ENCODE results near the gene HCCS.

The HCCS gene

DNA sequence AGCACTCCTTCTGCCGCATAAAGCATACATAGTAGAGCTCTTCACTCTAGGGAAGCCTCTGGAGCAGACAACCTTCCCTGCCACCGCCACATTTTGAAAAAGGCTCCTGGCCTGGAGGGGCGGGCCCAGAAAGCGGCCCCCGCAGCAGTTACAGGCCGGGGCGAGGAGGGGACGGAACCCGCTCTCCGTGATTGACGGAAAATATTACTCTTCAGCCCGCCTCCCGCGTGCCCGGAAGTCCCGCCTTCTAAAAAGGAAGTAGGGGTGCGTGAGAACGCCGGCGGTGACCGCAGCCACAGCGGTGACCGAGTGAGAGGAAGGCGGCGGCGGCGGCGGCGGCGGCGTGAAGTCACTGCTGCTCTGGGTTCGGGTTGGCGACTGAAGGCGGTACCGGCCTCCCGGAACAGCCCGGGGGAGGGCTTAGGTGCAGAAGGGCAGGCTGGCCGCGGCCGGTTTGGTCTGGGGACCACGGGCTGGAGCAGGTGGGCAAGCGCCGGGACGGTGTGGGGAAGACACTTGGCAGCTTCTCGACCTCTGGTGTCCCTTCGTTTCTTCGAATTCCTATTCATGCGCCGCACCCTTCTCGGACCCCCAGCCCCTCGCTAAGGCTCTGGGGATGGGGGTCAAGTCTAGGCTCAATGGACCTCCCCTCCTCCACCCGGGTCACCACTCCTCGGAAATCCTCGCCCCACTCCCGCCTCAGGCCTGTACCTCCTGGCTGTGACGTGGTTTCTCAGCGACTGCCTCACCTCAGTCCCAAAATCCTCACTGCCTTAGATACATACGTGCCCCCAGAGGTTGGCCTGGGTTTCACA is at the start of gene HCCS:
HCCS (plus strand) TSS at position 296 of the 815 bp plus-strand sequence. CDS start 729 bp downstream, outside the sequence.
- Mint-ChIP-seq H3K4me1 (ENCODE audit: low read depth) (peaks cover 26% of the 10 kb centered on the region), H3K36me3 (ENCODE audit: low read depth) (peaks cover 10% of the 10 kb centered on the region), H3K9me3 (no peaks in the 10 kb centered on the region), H3K27ac (peak within 1 kb of the TSS; percentile 95), H3K4me3 (no peak within 1 kb of the TSS), H3K27me3 (no peaks in the 10 kb centered on the region)

DNA sequence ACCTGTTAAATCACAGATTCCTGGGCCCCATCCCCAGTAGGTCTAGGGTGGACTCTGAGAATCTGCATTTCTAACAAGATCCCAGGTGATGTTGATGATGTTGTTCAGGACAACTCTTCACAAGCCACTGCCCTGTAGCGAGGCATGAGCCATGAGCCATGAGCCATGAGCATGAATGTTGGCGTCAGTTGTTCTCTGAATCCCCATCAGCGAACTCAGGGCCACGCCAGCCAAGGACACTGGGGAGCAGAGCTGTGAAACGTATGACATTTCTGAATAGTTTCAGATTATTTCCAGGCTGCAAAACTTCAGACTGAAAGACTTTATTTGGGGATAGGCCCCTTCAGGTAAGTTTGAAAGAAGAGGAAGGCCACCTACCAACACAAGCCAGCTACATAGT is 46.9 kb upstream of the HCCS start:
- Mint-ChIP-seq H3K36me3 (ENCODE audit: low read depth) (no peaks in the 10 kb centered on the region), H3K9me3 (no peaks in the 10 kb centered on the region), H3K27ac (no peak overlapping the region), H3K4me1 (ENCODE audit: low read depth) (no peaks in the 10 kb centered on the region), H3K27me3 (no peaks in the 10 kb centered on the region), H3K4me3 (no peak overlapping the region)

DNA sequence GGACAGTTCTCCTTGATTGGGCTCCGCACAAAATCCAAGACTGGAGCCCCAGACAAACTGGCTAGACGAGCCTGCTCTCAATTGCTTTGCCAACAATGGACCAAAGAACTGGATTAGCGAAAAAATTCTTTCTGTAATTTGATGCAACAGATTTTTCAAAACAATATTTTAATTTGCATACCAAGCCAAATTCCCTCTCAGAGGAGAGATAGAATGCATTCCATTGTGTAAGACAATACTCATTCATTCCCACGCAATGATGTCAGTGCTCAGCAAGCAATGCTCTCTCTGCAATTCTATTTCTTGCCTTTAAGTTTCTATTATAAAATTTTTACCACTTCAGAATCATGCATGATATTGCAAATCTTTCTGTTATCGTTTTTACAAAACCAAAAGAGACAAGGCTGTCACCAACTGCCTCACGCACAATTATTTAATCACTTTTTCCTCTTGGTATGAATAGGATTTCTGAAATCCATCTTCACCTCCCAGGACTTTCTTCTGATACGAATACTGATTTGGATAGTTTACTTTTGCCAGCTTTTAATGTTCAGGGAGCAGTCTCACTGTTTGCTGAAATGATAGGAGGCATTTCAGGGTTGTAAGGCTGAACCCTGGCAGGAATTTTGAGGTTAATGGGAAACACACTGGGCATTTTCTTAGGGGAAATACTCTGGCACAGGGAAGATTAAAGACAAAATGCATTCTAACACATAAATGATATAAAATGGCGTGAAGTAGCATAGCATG is 46.1 kb upstream of the HCCS start:
- no peaks in the 10 kb centered on the region for H3K9me3 Mint-ChIP-seq
- H3K4me1 Mint-ChIP-seq (ENCODE audit: low read depth) = no peaks in the 10 kb centered on the region
- H3K4me3 Mint-ChIP-seq = no peak overlapping the region
- H3K27ac Mint-ChIP-seq = no peak overlapping the region
- H3K27me3 Mint-ChIP-seq = no peaks in the 10 kb centered on the region
- no peaks in the 10 kb centered on the region for H3K36me3 Mint-ChIP-seq (ENCODE audit: low read depth)

DNA sequence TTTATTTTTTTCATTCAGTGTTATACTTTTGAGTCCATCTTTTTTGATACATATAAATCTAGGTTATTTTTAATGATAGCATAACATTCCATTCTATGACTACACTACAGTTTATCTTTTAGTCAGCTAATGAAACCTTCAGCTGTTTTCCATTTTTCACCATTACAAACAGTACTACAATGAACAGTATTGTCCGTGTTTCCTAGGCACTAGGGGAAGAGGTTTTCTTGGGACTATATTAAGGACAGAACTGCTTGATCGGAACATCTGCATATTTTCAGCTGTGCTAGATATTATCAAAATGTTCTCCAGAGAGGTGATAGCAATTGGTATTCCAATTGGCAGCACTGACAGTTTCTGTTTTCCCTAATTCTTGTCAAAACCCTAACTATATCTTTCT is 44.3 kb upstream of the HCCS start:
- no peak overlapping the region for H3K4me3 Mint-ChIP-seq
- no peak overlapping the region for H3K27ac Mint-ChIP-seq
- no peaks in the 10 kb centered on the region for H3K4me1 Mint-ChIP-seq (ENCODE audit: low read depth)
- H3K9me3 Mint-ChIP-seq = no peaks in the 10 kb centered on the region
- no peaks in the 10 kb centered on the region for H3K36me3 Mint-ChIP-seq (ENCODE audit: low read depth)
- H3K27me3 Mint-ChIP-seq = no peaks in the 10 kb centered on the region

DNA sequence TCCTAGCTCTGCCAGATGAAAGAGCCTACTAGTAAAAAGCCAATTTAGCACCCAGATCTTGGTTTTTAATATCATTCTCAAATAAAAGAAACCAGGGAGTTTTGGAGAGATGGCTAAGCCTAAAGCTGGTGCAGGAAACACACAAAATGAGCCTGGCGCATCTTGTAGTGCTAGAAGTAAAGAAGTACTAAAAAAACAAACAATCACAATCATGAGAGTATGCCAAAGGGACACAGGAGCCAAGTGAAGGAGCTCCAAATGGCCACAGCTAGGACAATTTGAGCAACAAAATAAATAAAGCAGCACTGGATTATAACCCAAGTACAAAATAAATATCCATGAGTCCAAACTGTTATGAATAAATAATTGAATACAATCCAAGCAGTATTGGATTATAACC is 37.8 kb upstream of the HCCS start:
- no peaks in the 10 kb centered on the region for H3K27me3 Mint-ChIP-seq

DNA sequence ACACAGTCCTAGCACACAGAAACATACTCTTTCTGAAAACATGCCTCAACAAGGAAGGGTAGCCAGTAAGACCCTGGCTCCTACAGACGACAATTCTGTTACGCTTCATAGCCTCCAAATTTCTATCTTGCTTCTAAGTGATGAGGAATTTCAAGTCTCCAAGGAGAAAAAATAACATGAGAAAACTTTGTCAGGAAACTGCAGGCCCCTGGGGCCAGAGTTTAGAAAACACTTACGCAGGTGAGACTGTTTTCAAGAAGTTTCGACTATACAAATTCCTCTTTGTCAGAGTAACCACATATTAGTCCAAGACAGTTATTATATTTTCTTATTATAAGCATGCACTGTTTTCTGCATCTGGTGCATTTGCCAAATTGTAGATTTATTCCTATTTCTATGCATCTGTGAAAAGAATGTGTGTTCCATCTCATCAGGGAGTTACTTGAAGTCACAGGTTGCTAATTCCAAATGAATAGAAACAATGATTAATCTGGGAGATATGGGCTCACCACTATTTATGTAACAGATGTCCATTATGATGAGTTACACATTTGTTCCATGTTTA is 30.3 kb upstream of the HCCS start:
- Mint-ChIP-seq H3K27ac (no peak overlapping the region), H3K36me3 (ENCODE audit: low read depth) (no peaks in the 10 kb centered on the region), H3K4me1 (ENCODE audit: low read depth) (no peaks in the 10 kb centered on the region), H3K9me3 (no peaks in the 10 kb centered on the region), H3K4me3 (no peak overlapping the region), H3K27me3 (no peaks in the 10 kb centered on the region)

More for the DNA sequence above, 37.8 kb upstream of the HCCS start:
- no peak overlapping the region for H3K4me3 Mint-ChIP-seq
- no peaks in the 10 kb centered on the region for H3K4me1 Mint-ChIP-seq (ENCODE audit: low read depth)
- H3K27ac Mint-ChIP-seq = no peak overlapping the region
- H3K9me3 Mint-ChIP-seq = no peaks in the 10 kb centered on the region
- H3K36me3 Mint-ChIP-seq (ENCODE audit: low read depth) = no peaks in the 10 kb centered on the region

DNA sequence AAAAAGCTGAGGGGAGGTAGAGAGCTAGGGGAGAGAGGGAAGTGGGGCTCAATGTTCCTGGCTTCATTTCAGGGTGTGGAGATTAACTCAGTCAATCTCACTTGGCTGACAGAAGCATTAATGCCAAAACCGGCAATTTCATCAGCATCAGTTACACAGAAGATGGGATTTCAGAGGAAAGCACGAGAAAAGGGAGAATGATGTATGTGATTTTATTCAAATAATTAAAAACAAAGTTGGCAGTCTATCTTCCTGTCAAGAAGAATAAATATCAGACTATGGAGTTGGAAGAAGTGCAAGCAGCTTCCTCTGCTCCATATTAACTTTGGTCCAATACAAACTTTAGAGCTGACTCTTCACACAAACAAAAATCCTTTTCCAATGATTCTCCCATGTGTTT is 29.6 kb upstream of the HCCS start:
- H3K36me3 Mint-ChIP-seq (ENCODE audit: low read depth) = no peaks in the 10 kb centered on the region
- H3K4me3 Mint-ChIP-seq = no peak overlapping the region
- H3K4me1 Mint-ChIP-seq (ENCODE audit: low read depth) = no peaks in the 10 kb centered on the region
- H3K9me3 Mint-ChIP-seq = no peaks in the 10 kb centered on the region
- no peaks in the 10 kb centered on the region for H3K27me3 Mint-ChIP-seq
- no peak overlapping the region for H3K27ac Mint-ChIP-seq

DNA sequence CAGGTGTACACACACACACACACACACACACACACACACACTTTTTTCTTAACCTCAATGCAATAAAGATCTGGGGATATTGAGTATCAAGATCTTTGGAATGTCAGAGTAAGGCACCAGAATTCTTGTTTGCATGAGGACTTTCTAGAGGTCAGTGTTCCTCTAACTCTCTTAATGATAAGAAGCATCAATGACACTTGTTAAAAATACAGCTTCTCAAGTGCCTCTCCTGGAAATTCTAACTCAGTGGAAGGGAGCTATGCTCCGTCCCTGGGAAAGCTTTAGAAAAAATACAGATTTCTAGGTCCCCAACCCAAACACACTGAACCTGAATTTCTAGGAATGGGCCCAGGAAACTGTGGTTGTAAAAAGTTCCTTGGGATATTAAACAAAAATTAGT is 25.8 kb upstream of the HCCS start:
- no peaks in the 10 kb centered on the region for H3K36me3 Mint-ChIP-seq (ENCODE audit: low read depth)
- no peaks in the 10 kb centered on the region for H3K27me3 Mint-ChIP-seq
- H3K9me3 Mint-ChIP-seq = peaks cover 2% of the 10 kb centered on the region
- no peak overlapping the region for H3K4me3 Mint-ChIP-seq
- H3K27ac Mint-ChIP-seq = no peak overlapping the region
- no peaks in the 10 kb centered on the region for H3K4me1 Mint-ChIP-seq (ENCODE audit: low read depth)

DNA sequence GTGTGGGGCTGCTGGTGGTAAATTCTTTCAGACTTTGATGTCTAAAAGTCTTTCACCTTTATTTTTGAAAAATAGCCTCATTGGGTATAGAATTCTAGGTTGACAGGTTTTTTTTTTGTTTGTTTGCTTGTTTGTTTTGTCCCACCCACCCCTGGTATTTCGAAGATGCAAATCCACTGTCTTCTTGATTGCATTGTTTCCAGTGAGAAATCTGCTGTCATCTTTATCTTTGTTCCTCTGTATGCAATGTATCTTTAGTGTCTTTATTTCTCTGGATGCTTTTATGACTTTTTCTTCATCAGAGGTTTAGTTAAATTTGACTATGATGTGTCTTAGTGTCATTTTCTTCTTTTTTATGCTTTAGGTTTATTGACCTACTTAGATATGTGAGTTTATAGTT is 21.3 kb upstream of the HCCS start:
- H3K27me3 Mint-ChIP-seq = no peaks in the 10 kb centered on the region
- H3K27ac Mint-ChIP-seq = no peak overlapping the region
- H3K4me1 Mint-ChIP-seq (ENCODE audit: low read depth) = no peaks in the 10 kb centered on the region
- H3K4me3 Mint-ChIP-seq = no peak overlapping the region
- peaks cover 12% of the 10 kb centered on the region for H3K9me3 Mint-ChIP-seq
- no peaks in the 10 kb centered on the region for H3K36me3 Mint-ChIP-seq (ENCODE audit: low read depth)

DNA sequence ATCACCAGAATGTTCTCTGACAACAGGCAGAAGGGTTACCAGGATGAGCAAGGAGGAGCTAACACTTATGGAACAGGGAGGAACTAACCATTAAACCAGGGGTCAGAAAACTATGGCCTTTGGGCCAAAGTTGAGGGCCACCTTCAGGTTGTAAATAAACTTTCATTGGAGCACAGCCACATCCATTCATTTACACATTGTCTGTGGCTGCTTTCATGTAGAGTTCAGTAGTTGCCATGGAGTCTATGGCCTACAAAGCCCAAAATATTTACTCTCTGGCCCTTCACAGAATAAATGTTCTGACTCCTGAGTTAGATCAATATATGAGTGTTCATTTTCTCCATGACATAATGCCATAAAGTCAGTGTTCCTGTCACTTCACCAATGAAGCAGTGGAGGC is 13.2 kb upstream of the HCCS start:
- no peaks in the 10 kb centered on the region for H3K36me3 Mint-ChIP-seq (ENCODE audit: low read depth)
- H3K4me3 Mint-ChIP-seq = no peak overlapping the region
- no peaks in the 10 kb centered on the region for H3K9me3 Mint-ChIP-seq
- H3K27ac Mint-ChIP-seq = no peak overlapping the region
- H3K4me1 Mint-ChIP-seq (ENCODE audit: low read depth) = no peaks in the 10 kb centered on the region
- no peaks in the 10 kb centered on the region for H3K27me3 Mint-ChIP-seq

DNA sequence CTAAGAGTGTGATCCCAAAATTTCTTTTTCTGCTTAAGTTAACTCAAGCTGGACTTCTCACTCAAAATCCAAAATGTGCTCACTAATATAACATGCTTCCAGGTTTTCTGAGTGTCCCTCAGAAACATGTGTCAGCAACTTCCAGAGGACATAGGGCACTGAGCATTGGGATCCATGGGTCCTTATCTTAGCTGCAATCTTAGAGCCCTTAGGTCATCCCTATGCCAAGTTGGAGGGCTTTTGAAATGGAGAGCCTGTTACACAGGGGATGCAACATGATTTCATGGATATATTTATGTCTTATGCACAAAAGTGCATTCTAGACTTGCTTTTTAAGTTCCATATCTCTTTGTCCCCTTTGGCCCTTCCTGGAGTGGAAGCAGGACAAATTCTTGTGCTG is 11.7 kb upstream of the HCCS start:
- peaks cover 2% of the 10 kb centered on the region for H3K4me1 Mint-ChIP-seq (ENCODE audit: low read depth)
- no peaks in the 10 kb centered on the region for H3K36me3 Mint-ChIP-seq (ENCODE audit: low read depth)
- no peak overlapping the region for H3K4me3 Mint-ChIP-seq
- no peaks in the 10 kb centered on the region for H3K9me3 Mint-ChIP-seq
- H3K27me3 Mint-ChIP-seq = no peaks in the 10 kb centered on the region
- no peak overlapping the region for H3K27ac Mint-ChIP-seq

DNA sequence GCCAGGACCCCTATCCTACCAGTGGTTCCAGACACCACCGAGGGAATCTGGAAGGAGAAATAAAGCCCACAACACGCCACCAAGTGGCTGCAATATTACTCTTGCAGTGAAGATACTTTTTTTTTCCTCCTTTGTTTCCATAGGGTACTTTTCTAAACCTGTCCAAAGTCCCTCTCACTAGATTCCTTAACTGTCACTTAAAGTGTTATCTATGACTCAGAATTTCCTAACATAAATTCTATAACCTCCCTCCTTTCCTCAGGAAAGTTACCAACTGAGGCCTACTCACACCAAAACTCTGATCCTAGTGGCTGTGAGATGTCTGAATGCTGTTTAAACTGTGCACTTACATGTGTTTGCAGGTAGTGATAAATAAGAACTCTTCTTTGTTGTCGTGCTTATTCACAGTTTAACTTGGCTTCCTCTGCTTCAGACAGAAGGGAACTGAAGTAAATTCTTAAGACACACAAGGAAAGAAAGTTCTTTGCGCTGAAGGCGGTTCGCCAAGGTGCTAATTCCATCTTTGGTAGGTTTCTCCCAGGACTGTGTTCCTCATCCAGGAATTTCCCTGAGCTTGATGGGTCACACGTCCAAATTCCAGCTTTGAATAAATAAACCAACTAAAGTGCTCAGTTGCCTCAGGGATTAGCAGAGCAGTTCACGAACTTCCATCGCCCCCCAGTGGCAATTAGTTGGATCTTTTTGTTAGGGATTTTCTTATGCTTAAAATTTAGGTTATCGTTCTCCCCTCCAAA is 10.7 kb upstream of the HCCS start:
- no peaks in the 10 kb centered on the region for H3K9me3 Mint-ChIP-seq
- H3K4me3 Mint-ChIP-seq = no peak overlapping the region
- no peaks in the 10 kb centered on the region for H3K27me3 Mint-ChIP-seq
- H3K36me3 Mint-ChIP-seq (ENCODE audit: low read depth) = no peaks in the 10 kb centered on the region
- H3K4me1 Mint-ChIP-seq (ENCODE audit: low read depth) = peaks cover 2% of the 10 kb centered on the region
- H3K27ac Mint-ChIP-seq = no peak overlapping the region

DNA sequence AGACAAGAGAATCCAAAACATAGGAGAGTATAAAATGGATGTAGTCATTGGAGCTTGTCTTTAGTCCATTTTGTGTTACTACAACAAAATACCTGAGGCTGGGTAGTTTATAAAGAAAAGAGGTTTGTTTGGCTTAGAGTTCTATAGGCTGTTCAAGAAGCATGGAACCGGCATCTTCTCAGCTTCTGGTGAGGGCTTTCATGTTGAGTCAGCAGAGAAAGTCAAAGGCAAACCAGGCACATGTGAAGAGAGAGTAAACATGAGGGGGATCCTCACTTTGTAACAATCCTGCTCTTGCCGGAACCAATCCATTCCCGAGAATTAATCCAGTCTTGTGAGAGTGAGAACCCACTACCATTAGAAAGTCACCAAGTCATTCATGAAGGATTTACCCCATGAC is 8.1 kb upstream of the HCCS start:
- Mint-ChIP-seq H3K4me3 (no peak overlapping the region), H3K36me3 (ENCODE audit: low read depth) (peaks cover 3% of the 10 kb centered on the region), H3K27ac (no peak overlapping the region), H3K4me1 (ENCODE audit: low read depth) (peaks cover 2% of the 10 kb centered on the region), H3K9me3 (no peaks in the 10 kb centered on the region), H3K27me3 (no peaks in the 10 kb centered on the region)

DNA sequence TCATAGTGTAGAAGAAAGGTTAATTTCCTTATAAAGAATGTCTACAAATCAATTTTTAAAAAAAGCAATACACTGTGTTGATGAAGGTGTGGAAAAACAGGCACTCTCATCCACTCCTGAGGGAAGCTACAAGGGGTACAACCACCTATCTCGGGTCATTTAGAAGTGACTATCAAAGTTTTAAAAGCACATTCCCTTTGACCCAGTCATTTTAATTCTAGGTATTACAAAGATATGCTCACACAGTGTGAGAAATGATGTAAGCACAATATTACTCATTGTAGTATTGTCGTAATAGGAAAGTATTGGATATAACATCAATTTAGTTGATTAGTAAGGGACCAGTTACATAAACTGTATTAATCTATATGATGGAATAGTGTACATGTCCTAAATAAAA is 7.4 kb upstream of the HCCS start:
- H3K4me1 Mint-ChIP-seq (ENCODE audit: low read depth) = peaks cover 2% of the 10 kb centered on the region
- H3K27ac Mint-ChIP-seq = no peak overlapping the region
- peaks cover 3% of the 10 kb centered on the region for H3K36me3 Mint-ChIP-seq (ENCODE audit: low read depth)
- H3K9me3 Mint-ChIP-seq = no peaks in the 10 kb centered on the region
- H3K27me3 Mint-ChIP-seq = no peaks in the 10 kb centered on the region
- no peak overlapping the region for H3K4me3 Mint-ChIP-seq

DNA sequence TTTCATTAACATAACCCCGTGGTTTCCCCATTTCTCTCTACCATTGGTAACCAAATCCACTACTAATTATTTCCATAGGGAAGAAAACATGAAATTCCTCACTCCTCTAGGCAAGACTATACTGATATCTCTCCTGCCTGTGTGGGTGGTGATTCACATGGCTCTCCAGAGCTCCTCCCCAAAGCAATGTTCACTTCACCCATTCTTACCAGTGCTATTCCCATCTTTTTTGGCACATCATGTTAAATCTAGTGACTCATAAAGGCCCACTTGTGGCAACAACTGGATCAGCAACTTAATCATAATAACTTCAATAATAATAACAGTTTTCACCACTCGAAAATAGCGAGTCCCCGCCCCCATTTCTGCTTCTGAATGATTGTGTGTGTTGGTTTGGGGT is 6.1 kb upstream of the HCCS start:
- H3K27me3 Mint-ChIP-seq = no peaks in the 10 kb centered on the region
- H3K4me3 Mint-ChIP-seq = no peak overlapping the region
- peaks cover 3% of the 10 kb centered on the region for H3K36me3 Mint-ChIP-seq (ENCODE audit: low read depth)
- no peaks in the 10 kb centered on the region for H3K9me3 Mint-ChIP-seq
- peaks cover 2% of the 10 kb centered on the region for H3K4me1 Mint-ChIP-seq (ENCODE audit: low read depth)
- no peak overlapping the region for H3K27ac Mint-ChIP-seq
